Fibroblast of lung (primary cell): ENCODE data around the gene APBA1. TPM values are rescaled to one million over a fixed set of nuclear protein-coding genes. Genes with fewer than 3 reads are reported as not detected.
"Not testable (repeated sequence)": the region's sequence is repeated elsewhere in the genome, so short reads cannot be mapped to it uniquely, and the experiment has no call there.

Experiments
- DNase-seq, 2 donors: peaks; one replicate each; pipeline versions ENCODE4 v3.0.0 to v3.0.0-alpha.2; 2010; ENCODE audit warnings: low read depth in 2 of 2
- H2AFZ ChIP-seq: 2 replicates; pipeline ENCODE4 v1.5.1; 2012; ENCODE audit warnings: low read length, control low read depth, inconsistent platforms
- H3K27ac ChIP-seq: 2 replicates; pipeline ENCODE4 v1.5.1; 2011; ENCODE audit warnings: low read length, control low read depth; ENCODE audit not compliant: insufficient read depth
- H3K27me3 ChIP-seq: 2 replicates; pipeline ENCODE4 v1.5.1; 2011; ENCODE audit warnings: mild to moderate bottlenecking, low read length; ENCODE audit not compliant: control insufficient read depth, insufficient read depth
- H3K36me3 ChIP-seq: 2 replicates; pipeline ENCODE4 v1.5.1; 2011; ENCODE audit warnings: low read length; ENCODE audit not compliant: control insufficient read depth, insufficient read depth
- H3K4me1 ChIP-seq: 2 replicates; pipeline ENCODE4 v1.5.1; 2011; ENCODE audit warnings: low read length; ENCODE audit not compliant: control insufficient read depth, insufficient read depth; ENCODE audit errors: extremely low read depth
- H3K4me2 ChIP-seq: 2 replicates; pipeline ENCODE4 v1.5.1; 2011; ENCODE audit warnings: low read length, control low read depth; ENCODE audit not compliant: insufficient read depth; ENCODE audit errors: extremely low read depth
- H3K4me3 ChIP-seq, 4 experiments: fragments of 200-600 bp in 1 of 4; sonication (generic) in 1 of 4; replicated peaks in 1 of 4; 2 replicates each; pipeline ENCODE4 v1.5.1; 2011 to 2016; ENCODE audit warnings: low read length in 4 of 4, low read depth in 3 of 4, mild to moderate bottlenecking in 3 of 4, control low read depth in 2 of 4, inconsistent platforms in 1 of 4, mixed read lengths in 1 of 4; ENCODE audit not compliant: insufficient read depth in 1 of 4; ENCODE audit errors: control extremely low read depth in 1 of 4
- H3K79me2 ChIP-seq: 2 replicates; pipeline ENCODE4 v1.5.1; 2012; ENCODE audit warnings: mild to moderate bottlenecking, low read length, inconsistent platforms; ENCODE audit not compliant: control insufficient read depth, insufficient read depth
- H3K9ac ChIP-seq: 2 replicates; pipeline ENCODE4 v1.5.1; 2011; ENCODE audit warnings: mild to moderate bottlenecking, low read length, control low read depth; ENCODE audit not compliant: insufficient read depth
- H3K9me3 ChIP-seq: 2 replicates; pipeline ENCODE4 v1.5.1; 2012; ENCODE audit warnings: low read depth, low read length; ENCODE audit not compliant: control insufficient read depth, insufficient read depth
- H4K20me1 ChIP-seq: 2 replicates; pipeline ENCODE4 v1.5.1; 2011; ENCODE audit warnings: low read length; ENCODE audit not compliant: control insufficient read depth, insufficient read depth; ENCODE audit errors: extremely low read depth
- EZH2 ChIP-seq: IDR thresholded peaks from 2 replicates; pipeline ENCODE4 v1.5.1; 2012; ENCODE audit warnings: low read length, control low read depth, mild to moderate bottlenecking; ENCODE audit errors: missing control alignments
- polyA plus RNA-seq, 2 donors: library from polyadenylated mRNA; depleted of rRNA in 1 of 2; stranded (reverse) in 1 of 2; unstranded in 1 of 2; fragments of >200 nt; gene quantifications; 2 replicates each; pipeline ENCODE4 v1.2.1, GENCODE V29; 2011 to 2012; ENCODE audit warnings: missing spikeins in 1 of 2
- total RNA-seq: library from RNA; depleted of rRNA; stranded (reverse); fragments of >200 nt; gene quantifications from 2 replicates; pipeline ENCODE4 v1.2.1, GENCODE V29; 2014
- TF ChIP-seq, protein P1 (sequence below), 2 donors: IDR thresholded peaks in 1 of 2; conservative IDR thresholded peaks in 1 of 2; 1 replicate in 1 of 2; 2 replicates in 1 of 2; pipeline ENCODE4 v1.5.1; 2011 to 2012; ENCODE audit warnings: low read length in 2 of 2, control low read depth in 1 of 2, inconsistent platforms in 1 of 2, low read depth in 1 of 2, mild to moderate bottlenecking in 1 of 2

Gene APBA1
- total and polyA plus RNA-seq, 2 donors (not counting 1 experiment from before 2014, with no cell fraction given), result 5.0 to 8.8 TPM

DNA sequence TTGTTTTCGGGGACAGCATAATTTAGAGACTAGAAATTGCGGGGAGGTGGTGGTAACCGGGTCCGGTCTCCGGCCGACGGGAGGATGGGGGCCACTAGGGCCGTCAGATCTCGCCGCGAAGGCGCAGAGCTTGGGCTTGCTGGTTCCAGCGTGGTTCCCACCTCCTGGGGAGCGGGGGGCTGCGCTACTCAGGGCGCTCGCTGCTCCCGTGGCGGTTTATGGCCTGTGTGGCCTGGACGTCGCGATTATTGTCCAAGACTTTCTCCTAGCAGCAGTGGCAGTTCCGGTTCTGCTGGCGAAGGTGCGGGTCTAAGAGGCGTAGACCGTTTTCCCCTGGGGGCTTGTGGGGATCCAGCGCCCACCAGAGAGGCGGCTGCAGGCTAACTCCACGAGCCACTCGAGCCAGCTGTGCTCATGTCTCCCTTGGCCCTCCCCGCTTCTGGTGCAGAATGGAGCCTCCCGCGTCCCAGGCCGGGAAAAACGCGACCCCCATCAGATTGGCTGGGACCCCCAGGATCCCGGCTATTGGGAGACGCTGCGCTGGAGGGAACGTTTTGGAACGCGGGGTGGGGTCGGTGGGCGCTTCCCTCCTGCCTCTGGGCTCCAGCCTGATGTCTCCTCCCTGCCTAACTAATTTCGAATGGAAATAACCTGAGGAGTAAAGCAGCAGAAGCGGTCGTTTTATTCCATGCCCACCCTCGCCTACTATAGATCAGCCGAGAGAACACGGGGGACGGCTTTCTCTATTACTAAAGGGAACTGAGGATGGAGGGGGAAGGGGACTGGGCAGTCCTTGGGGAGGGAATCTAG is 260.0 kb downstream of the APBA1 start:
- no peak for TF ChIP-seq EZH2
- TF ChIP-seq, protein P1, sequence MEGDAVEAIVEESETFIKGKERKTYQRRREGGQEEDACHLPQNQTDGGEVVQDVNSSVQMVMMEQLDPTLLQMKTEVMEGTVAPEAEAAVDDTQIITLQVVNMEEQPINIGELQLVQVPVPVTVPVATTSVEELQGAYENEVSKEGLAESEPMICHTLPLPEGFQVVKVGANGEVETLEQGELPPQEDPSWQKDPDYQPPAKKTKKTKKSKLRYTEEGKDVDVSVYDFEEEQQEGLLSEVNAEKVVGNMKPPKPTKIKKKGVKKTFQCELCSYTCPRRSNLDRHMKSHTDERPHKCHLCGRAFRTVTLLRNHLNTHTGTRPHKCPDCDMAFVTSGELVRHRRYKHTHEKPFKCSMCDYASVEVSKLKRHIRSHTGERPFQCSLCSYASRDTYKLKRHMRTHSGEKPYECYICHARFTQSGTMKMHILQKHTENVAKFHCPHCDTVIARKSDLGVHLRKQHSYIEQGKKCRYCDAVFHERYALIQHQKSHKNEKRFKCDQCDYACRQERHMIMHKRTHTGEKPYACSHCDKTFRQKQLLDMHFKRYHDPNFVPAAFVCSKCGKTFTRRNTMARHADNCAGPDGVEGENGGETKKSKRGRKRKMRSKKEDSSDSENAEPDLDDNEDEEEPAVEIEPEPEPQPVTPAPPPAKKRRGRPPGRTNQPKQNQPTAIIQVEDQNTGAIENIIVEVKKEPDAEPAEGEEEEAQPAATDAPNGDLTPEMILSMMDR (conservative IDR thresholded peaks at IDR 0.05 in 1 of 2, IDR thresholded peaks at IDR 0.05 in 1 of 2; ENCODE audit: low read depth in 1 of 2, low read length in 2 of 2), result no peak
- Histone ChIP-seq H2AFZ (no peak overlapping the region), H3K4me2 (no peak overlapping the region)

DNA sequence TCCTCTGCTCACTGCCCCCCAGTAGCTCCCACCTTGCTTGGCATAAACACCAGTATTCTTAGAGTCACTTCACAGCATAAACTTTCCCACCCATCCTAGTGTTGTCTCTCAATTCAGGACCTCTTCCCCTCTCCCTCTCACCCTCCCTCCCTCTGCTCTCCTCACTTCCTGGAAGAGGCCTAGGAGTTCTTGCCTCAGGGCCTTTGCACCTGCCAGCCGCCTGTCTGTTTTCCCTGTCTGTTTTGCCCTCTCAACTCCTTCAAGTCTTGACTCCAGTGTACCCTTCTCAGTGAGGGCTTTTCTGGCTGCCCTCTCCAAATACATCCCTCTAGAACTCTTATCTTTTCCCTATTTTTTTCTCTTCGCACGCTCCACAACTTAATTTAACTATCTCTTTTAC is 260.9 kb downstream of the APBA1 start:
- no peaks in the 10 kb centered on the region for H4K20me1 ChIP-seq

More for the DNA sequence above, 260.0 kb downstream of the APBA1 start:
- no peaks in the 10 kb centered on the region for H3K36me3 ChIP-seq
- no peak overlapping the region for H3K27ac ChIP-seq
- H3K4me1 ChIP-seq, result no peaks in the 10 kb centered on the region
- no peaks in the 10 kb centered on the region for H3K27me3 ChIP-seq
- H3K79me2 ChIP-seq, result no peaks in the 10 kb centered on the region
- no peak for DNase-seq
- H3K9me3 ChIP-seq, result no peaks in the 10 kb centered on the region
- no peaks in the 10 kb centered on the region for H4K20me1 ChIP-seq
- H3K4me3 ChIP-seq, result no peak overlapping the region
- H3K9ac ChIP-seq, result no peak overlapping the region

DNA sequence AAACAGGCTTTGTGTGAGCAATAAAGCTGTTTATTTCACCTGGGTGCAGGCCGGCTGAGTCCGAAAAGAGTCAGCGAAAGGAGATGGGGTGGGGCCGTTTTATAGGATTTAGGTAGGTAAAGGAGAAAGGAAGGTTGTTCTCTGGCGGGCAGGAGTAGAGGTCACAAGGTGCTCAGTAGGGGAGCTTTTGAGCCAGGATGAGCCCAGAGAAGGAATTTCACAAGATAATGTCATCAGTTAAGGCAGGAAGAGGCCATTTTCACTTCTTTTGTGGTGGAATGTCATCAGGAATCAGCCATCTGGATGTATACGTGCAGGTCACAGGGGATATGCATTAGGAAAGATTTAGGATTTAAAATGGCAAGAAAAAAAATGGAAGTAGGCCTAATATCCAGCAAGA is 262.2 kb downstream of the APBA1 start:
- not testable (repeated sequence) for H3K27ac ChIP-seq, DNase-seq, H3K79me2 ChIP-seq, H3K9ac ChIP-seq, H2AFZ ChIP-seq, H3K4me1 ChIP-seq, H3K27me3 ChIP-seq, H3K9me3 ChIP-seq, H3K36me3 ChIP-seq, H3K4me2 ChIP-seq, H3K4me3 ChIP-seq, H4K20me1 ChIP-seq

More for the DNA sequence above, 260.9 kb downstream of the APBA1 start:
- no peaks in the 10 kb centered on the region for H3K36me3 ChIP-seq
- no peak for DNase-seq
- H3K27ac ChIP-seq, result no peak overlapping the region
- H3K9me3 ChIP-seq, result no peaks in the 10 kb centered on the region
- H3K27me3 ChIP-seq, result no peaks in the 10 kb centered on the region
- no peak overlapping the region for H3K4me2 ChIP-seq
- H2AFZ ChIP-seq, result no peak overlapping the region
- TF ChIP-seq, protein P1 (conservative IDR thresholded peaks at IDR 0.05 in 1 of 2, IDR thresholded peaks at IDR 0.05 in 1 of 2; ENCODE audit: low read depth in 1 of 2, low read length in 2 of 2), result no peak
- TF ChIP-seq EZH2, result no peak
- H3K9ac ChIP-seq, result no peak overlapping the region
- H3K4me1 ChIP-seq, result no peaks in the 10 kb centered on the region
- H3K79me2 ChIP-seq, result no peaks in the 10 kb centered on the region
- no peak overlapping the region for H3K4me3 ChIP-seq
